DOHH2 (cell line): ENCODE measurements around the gene ANKRD39.

ENCODE experiments used
- H3F3A ChIP-seq: fragments of 200-600 bp; sonication (generic), shearing (Covaris generic); 2 replicates; pipeline ENCODE4 v1.6.0; 2016; ENCODE audit warnings: antibody characterized with exemption, mild to moderate bottlenecking; ENCODE audit not compliant: control insufficient read depth, insufficient read depth
- H3K27ac ChIP-seq: fragments of 200-600 bp; sonication (generic); 2 replicates; pipeline ENCODE4 v1.5.1; 2014; ENCODE audit warnings: low read depth, mild to moderate bottlenecking, low read length, moderate library complexity
- H3K27me3 ChIP-seq: fragments of 200-600 bp; sonication (generic); 2 replicates; pipeline ENCODE4 v1.6.1; 2014; ENCODE audit warnings: mild to moderate bottlenecking, low read length, mixed read lengths; ENCODE audit not compliant: control insufficient read depth
- H3K36me3 ChIP-seq: fragments of 200-600 bp; sonication (generic); 2 replicates; pipeline ENCODE4 v1.6.1; 2014; ENCODE audit warnings: mild to moderate bottlenecking, low read length, moderate library complexity, mixed read lengths; ENCODE audit not compliant: control insufficient read depth
- H3K4me1 ChIP-seq: fragments of 200-600 bp; sonication (generic); 2 replicates; pipeline ENCODE4 v1.6.1; 2014; ENCODE audit warnings: mild to moderate bottlenecking, low read length, mixed read lengths; ENCODE audit not compliant: control insufficient read depth
- H3K4me2 ChIP-seq: fragments of 200-600 bp; sonication (generic); 2 replicates; pipeline ENCODE4 v1.6.0; 2014; ENCODE audit warnings: mild to moderate bottlenecking, low read length, moderate library complexity
- H3K4me3 ChIP-seq: fragments of 200-600 bp; sonication (generic); 2 replicates; pipeline ENCODE4 v1.5.1; 2014; ENCODE audit warnings: mild to moderate bottlenecking, low read length, mixed read lengths
- H3K79me2 ChIP-seq: fragments of 200-600 bp; sonication (generic); 2 replicates; pipeline ENCODE4 v1.6.1; 2014; ENCODE audit warnings: mild to moderate bottlenecking, low read length, mixed read lengths; ENCODE audit not compliant: control insufficient read depth
- H3K9me2 ChIP-seq: fragments of 200-600 bp; sonication (generic); replicated peaks from 2 replicates; pipeline ENCODE4 v1.6.1; 2014; ENCODE audit warnings: mild to moderate bottlenecking, low read length, mixed read lengths; ENCODE audit not compliant: control insufficient read depth
- H3K9me3 ChIP-seq: fragments of 200-600 bp; sonication (generic); 2 replicates; pipeline ENCODE4 v1.6.1; 2014; ENCODE audit warnings: antibody characterized with exemption, low read length, mixed read lengths; ENCODE audit not compliant: control insufficient read depth, insufficient read depth
- H4K20me1 ChIP-seq: fragments of 200-600 bp; sonication (generic); 2 replicates; pipeline ENCODE4 v1.6.0; 2014; ENCODE audit warnings: low read depth, mild to moderate bottlenecking, antibody characterized with exemption, low read length, moderate library complexity; ENCODE audit not compliant: control insufficient read depth, insufficient read depth
- EZH2phosphoT487 ChIP-seq: fragments of 200-600 bp; sonication (generic); IDR thresholded peaks from 2 replicates; pipeline ENCODE4 v1.6.1; 2017; ENCODE audit warnings: borderline replicate concordance, mild to moderate bottlenecking, antibody characterized with exemption, low read length, moderate library complexity, mixed read lengths
- TF ChIP-seq, protein P1 (sequence below): fragments of 200-600 bp; sonication (generic); IDR thresholded peaks from one replicate; pipeline ENCODE4 v1.5.1; 2014; ENCODE audit warnings: antibody characterized with exemption, mild to moderate bottlenecking, low read depth, low read length; ENCODE audit not compliant: poor library complexity, severe bottlenecking

ANKRD39 gene

DNA sequence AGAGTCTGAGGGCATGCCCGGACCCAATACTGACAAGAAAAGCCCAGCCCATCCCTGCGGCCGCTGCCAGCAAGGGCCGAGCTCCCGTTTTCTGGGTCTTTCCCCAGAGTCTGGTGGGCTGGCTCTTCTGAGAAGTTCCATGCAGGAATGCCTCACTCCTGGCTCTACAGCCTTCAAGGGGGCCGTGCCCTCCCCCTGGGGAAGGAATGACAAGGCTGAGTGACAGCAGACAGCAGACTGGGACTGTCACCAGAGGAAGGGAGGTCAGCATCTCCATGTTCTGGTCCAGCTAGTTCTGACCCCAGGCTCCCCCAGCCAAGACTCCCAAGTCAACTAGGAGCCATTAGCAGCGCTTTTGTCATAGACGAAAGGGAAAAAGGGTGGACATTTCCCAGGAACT is 25.1 kb upstream of the ANKRD39 start:
- no peak for TF ChIP-seq EZH2phosphoT487
- TF ChIP-seq, protein P1, sequence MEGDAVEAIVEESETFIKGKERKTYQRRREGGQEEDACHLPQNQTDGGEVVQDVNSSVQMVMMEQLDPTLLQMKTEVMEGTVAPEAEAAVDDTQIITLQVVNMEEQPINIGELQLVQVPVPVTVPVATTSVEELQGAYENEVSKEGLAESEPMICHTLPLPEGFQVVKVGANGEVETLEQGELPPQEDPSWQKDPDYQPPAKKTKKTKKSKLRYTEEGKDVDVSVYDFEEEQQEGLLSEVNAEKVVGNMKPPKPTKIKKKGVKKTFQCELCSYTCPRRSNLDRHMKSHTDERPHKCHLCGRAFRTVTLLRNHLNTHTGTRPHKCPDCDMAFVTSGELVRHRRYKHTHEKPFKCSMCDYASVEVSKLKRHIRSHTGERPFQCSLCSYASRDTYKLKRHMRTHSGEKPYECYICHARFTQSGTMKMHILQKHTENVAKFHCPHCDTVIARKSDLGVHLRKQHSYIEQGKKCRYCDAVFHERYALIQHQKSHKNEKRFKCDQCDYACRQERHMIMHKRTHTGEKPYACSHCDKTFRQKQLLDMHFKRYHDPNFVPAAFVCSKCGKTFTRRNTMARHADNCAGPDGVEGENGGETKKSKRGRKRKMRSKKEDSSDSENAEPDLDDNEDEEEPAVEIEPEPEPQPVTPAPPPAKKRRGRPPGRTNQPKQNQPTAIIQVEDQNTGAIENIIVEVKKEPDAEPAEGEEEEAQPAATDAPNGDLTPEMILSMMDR = no peak
- no peaks in the 10 kb centered on the region for H3K79me2 ChIP-seq
- H3K4me1 ChIP-seq = no peaks in the 10 kb centered on the region
- H3K9me3 ChIP-seq = no peaks in the 10 kb centered on the region
- H3K9me2 ChIP-seq = no peaks in the 10 kb centered on the region
- H3K4me3 ChIP-seq = no peak overlapping the region
- no peak overlapping the region for H3K4me2 ChIP-seq
- H4K20me1 ChIP-seq = no peaks in the 10 kb centered on the region
- no peak overlapping the region for H3K27ac ChIP-seq
- H3K27me3 ChIP-seq = no peaks in the 10 kb centered on the region
- no peaks in the 10 kb centered on the region for H3F3A ChIP-seq
- H3K36me3 ChIP-seq = no peaks in the 10 kb centered on the region

DNA sequence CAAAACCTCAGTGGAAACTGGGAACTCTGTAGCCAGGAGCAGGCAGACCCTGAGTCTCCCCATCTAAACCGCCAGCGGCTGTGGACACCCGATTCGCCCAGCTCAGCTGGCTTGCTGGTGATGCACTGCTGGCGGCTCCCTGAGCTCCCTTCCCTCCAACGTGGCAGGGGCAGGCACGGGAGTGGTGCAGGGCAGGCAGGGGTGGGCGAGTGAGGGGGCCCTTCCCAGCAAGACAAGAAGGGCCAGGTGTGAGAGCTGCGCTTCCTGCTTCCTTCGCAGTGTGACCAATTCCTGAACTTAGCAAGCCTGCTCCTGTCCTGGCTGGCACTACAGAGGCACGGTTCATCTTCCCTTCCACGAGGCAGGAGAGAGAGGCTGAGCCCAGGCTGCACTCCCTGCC is 24.4 kb upstream of the ANKRD39 start:
- Histone ChIP-seq H3K9me3 (no peaks in the 10 kb centered on the region), H3K9me2 (no peaks in the 10 kb centered on the region), H3K36me3 (no peaks in the 10 kb centered on the region), H3K4me2 (no peak overlapping the region), H3K27ac (no peak overlapping the region), H3K4me1 (no peaks in the 10 kb centered on the region), H3K4me3 (no peak overlapping the region), H4K20me1 (no peaks in the 10 kb centered on the region), H3F3A (no peaks in the 10 kb centered on the region), H3K79me2 (no peaks in the 10 kb centered on the region), H3K27me3 (no peaks in the 10 kb centered on the region)
- TF ChIP-seq EZH2phosphoT487 = no peak
- TF ChIP-seq, protein P1 = no peak

DNA sequence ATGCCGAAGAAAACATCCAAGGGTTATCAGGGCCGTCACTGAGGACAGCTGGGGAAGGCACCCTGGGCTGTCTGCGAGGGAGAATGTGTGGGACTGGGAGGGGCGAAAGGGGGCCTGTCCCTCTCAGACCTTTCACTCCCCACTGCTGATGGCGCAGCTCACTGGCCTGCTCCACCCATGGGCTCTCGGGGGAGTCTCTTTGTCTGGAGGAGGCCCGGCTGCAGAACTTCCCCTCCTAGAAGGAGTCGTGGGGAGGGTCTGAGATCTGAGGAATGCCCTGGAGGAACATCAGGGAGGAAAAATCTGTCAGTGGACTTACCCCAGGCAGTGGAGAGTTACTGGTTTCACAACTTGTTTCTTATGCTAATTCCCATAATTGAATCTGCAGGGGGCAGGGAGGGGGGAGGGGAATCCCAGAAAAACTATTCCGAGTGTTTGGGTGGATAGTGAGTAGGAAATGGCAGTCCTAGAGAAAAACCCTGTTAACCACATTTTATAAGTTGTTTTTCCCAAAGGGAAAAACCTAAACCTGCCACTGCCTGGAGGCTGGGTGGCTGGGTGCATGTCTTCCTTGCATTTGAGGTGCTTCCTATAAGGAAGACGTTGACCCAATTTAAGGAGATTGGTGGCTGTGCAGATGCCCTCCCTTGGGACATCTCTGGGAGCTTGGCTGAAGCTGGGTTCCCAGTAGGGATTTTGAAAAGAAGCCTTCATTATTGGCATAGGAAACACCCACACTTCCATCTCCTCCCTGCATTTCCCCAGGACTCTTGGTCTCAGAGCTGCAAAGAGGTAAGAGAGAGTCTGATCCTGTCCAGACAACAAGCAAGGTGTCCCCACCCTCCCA is 23.8 kb upstream of the ANKRD39 start:
- Histone ChIP-seq H3K27ac (no peak overlapping the region), H3K4me2 (no peak overlapping the region), H4K20me1 (no peaks in the 10 kb centered on the region), H3K9me2 (no peaks in the 10 kb centered on the region), H3K36me3 (no peaks in the 10 kb centered on the region), H3K4me3 (no peak overlapping the region), H3K4me1 (no peaks in the 10 kb centered on the region), H3K27me3 (no peaks in the 10 kb centered on the region), H3F3A (no peaks in the 10 kb centered on the region), H3K79me2 (no peaks in the 10 kb centered on the region), H3K9me3 (no peaks in the 10 kb centered on the region)
- no peak for TF ChIP-seq EZH2phosphoT487

DNA sequence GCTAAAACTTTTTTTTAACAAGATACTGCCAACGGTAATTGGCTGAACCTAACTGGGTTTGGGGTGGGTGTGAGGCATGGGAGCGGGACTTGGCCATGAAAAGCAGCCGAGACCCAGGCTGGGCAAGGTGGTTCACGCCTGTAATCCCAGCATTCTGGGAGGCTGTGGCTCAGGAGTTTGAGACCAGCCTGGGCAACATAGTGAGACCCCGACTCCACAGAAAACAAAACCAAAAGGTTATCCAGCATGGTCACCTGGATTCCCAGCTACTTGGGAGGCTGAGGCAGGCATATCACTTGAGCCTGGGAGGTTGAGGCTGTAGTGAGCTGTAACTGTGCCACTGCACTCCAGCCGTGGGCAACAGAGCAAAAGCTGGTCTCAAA is 23.1 kb upstream of the ANKRD39 start:
- H3K9me3 ChIP-seq = no peaks in the 10 kb centered on the region
- no peaks in the 10 kb centered on the region for H3K36me3 ChIP-seq
- H3K27me3 ChIP-seq = peaks cover 5% of the 10 kb centered on the region; the same call in 1 of the 2 replicates
- no peak overlapping the region for H3K27ac ChIP-seq
- TF ChIP-seq, protein P1 = no peak
- no peak for TF ChIP-seq EZH2phosphoT487
- H3F3A ChIP-seq = no peaks in the 10 kb centered on the region
- H3K4me3 ChIP-seq = no peak overlapping the region
- no peaks in the 10 kb centered on the region for H3K9me2 ChIP-seq
- H4K20me1 ChIP-seq = no peaks in the 10 kb centered on the region
- H3K79me2 ChIP-seq = no peaks in the 10 kb centered on the region
- H3K4me1 ChIP-seq = no peaks in the 10 kb centered on the region
- H3K4me2 ChIP-seq = no peak overlapping the region
